SU-DHL-6 (cell line): Measurements from ENCODE around the gene SH2D1B.

ENCODE experiments used
- H2AFZ ChIP-seq: fragments of 200-600 bp; sonication (generic); 2 replicates; pipeline ENCODE4 v1.6.1; 2014; ENCODE audit warnings: low read depth, mild to moderate bottlenecking, moderate library complexity, mixed read lengths, antibody characterized with exemption, low read length; ENCODE audit not compliant: severe bottlenecking
- H3F3A ChIP-seq: fragments of 200-600 bp; shearing (Covaris generic); 2 replicates; pipeline ENCODE4 v1.6.0; 2016; ENCODE audit warnings: antibody characterized with exemption, mild to moderate bottlenecking; ENCODE audit not compliant: insufficient read depth
- H3K27ac ChIP-seq: fragments of 200-600 bp; sonication (generic); 2 replicates; pipeline ENCODE4 v1.5.1; 2016; ENCODE audit warnings: low read depth, mild to moderate bottlenecking, low read length, moderate library complexity, mixed read lengths
- H3K27me3 ChIP-seq: fragments of 200-600 bp; sonication (generic), shearing (Covaris generic); 2 replicates; pipeline ENCODE4 v1.6.0; 2014; ENCODE audit warnings: mild to moderate bottlenecking, low read length
- H3K36me3 ChIP-seq: fragments of 200-600 bp; sonication (generic); 2 replicates; pipeline ENCODE4 v1.6.1; 2014; ENCODE audit warnings: mild to moderate bottlenecking, low read length, mixed read lengths
- H3K4me2 ChIP-seq: fragments of 300-600, 200-600 bp; shearing (Covaris generic), sonication (generic); 2 replicates; pipeline ENCODE4 v1.6.0; 2014; ENCODE audit warnings: low read length, low read depth, mild to moderate bottlenecking; ENCODE audit not compliant: poor library complexity, severe bottlenecking
- H3K4me3 ChIP-seq: fragments of 200-600 bp; sonication (generic); 2 replicates; pipeline ENCODE4 v1.5.1; 2014; ENCODE audit warnings: antibody characterized with exemption, low read length, mild to moderate bottlenecking, mixed read lengths; ENCODE audit not compliant: insufficient read depth, poor library complexity, severe bottlenecking
- H3K79me2 ChIP-seq: fragments of 200-600 bp; sonication (generic); 2 replicates; pipeline ENCODE4 v1.6.1; 2014; ENCODE audit warnings: mild to moderate bottlenecking, low read length, moderate library complexity; ENCODE audit not compliant: insufficient read depth
- H3K9ac ChIP-seq: fragments of 200-600 bp; sonication (generic); 2 replicates; pipeline ENCODE4 v1.7.0; 2014; ENCODE audit warnings: mild to moderate bottlenecking, low read length
- H3K9me2 ChIP-seq: fragments of 200-600 bp; sonication (generic); replicated peaks from 2 replicates; pipeline ENCODE4 v1.6.1; 2014; ENCODE audit warnings: low read length; ENCODE audit not compliant: insufficient read depth
- H3K9me3 ChIP-seq: fragments of 200-600 bp; sonication (generic); 2 replicates; pipeline ENCODE4 v1.6.1; 2014; ENCODE audit warnings: low read length, mixed read lengths; ENCODE audit not compliant: insufficient read depth
- H4K20me1 ChIP-seq: fragments of 200-600 bp; sonication (generic); 2 replicates; pipeline ENCODE4 v1.6.1; 2014; ENCODE audit warnings: low read depth, mild to moderate bottlenecking, antibody characterized with exemption, low read length, moderate library complexity, mixed read lengths
- CTCF ChIP-seq: fragments of 200-600 bp; sonication (generic); IDR thresholded peaks from one replicate; pipeline ENCODE4 v1.5.1; 2017; ENCODE audit warnings: antibody characterized with exemption, mild to moderate bottlenecking, low read length, moderate library complexity; ENCODE audit not compliant: insufficient read depth, poor library complexity, severe bottlenecking
- EZH2phosphoT487 ChIP-seq: fragments of 200-600 bp; sonication (generic), shearing (Covaris generic); conservative IDR thresholded peaks from 2 replicates; pipeline ENCODE4 v1.6.1; 2018; ENCODE audit warnings: mild to moderate bottlenecking, antibody characterized with exemption, low read length, moderate library complexity, mixed read lengths

SH2D1B gene

GRCh38 chr1:162380061-162380846 lies 31.7 kb downstream of the SH2D1B start:
- Histone ChIP-seq H3K27ac (no peak overlapping the region), H3K79me2 (no peaks in the 10 kb centered on the region), H2AFZ (no peak overlapping the region), H3K9ac (no peak overlapping the region), H3K4me2 (no peak overlapping the region), H3K36me3 (no peaks in the 10 kb centered on the region), H3K4me3 (no peak overlapping the region), H3F3A (no peaks in the 10 kb centered on the region), H4K20me1 (no peaks in the 10 kb centered on the region), H3K27me3 (no peaks in the 10 kb centered on the region), H3K9me3 (no peaks in the 10 kb centered on the region), H3K9me2 (no peaks in the 10 kb centered on the region)
- TF ChIP-seq EZH2phosphoT487 (no peak), CTCF (no peak)

GRCh38 chr1:162376691-162377090 lies 35.2 kb downstream of the SH2D1B start, which contains the start of gene SPATA46:
SPATA46 (minus strand) TSS chr1:162376854; CDS start chr1:162376790, 64 bp downstream.
- H3K9me2 ChIP-seq, result no peaks in the 10 kb centered on the region
- H3K4me3 ChIP-seq, result no peak within 1 kb of the TSS
- TF ChIP-seq CTCF (no peak), EZH2phosphoT487 (no peak)
- H2AFZ ChIP-seq, result no peak within 1 kb of the TSS
- no peaks in the 10 kb centered on the region for H3K27me3 ChIP-seq
- no peaks in the 10 kb centered on the region for H3F3A ChIP-seq
- H3K27ac ChIP-seq, result no peak within 1 kb of the TSS
- no peaks in the 10 kb centered on the region for H4K20me1 ChIP-seq
- no peaks in the 10 kb centered on the region for H3K36me3 ChIP-seq
- H3K4me2 ChIP-seq, result no peak within 1 kb of the TSS
- no peaks in the 10 kb centered on the region for H3K9me3 ChIP-seq
- no peak within 1 kb of the TSS for H3K9ac ChIP-seq
- H3K79me2 ChIP-seq, result no peaks in the 10 kb centered on the region

DNA sequence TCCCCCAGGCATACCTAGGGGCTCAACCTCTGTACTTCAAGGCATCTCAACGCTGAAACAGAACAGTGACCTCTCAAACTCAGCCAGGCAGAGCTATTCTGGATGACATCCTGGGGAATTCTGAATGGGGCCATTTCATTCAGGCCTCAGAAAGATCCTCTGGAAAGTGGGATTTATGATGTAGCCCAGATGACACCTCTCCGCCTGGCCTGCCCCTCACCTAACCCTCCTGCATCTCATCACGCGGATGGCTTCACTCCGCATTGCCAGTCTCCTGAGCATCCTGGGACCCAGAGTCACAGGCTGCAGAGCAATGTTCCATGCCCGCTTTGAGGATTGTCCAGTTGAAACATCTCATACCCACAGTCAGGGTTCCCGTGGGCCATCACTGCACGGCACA lies 36.5 kb downstream of the SH2D1B start:
- no peaks in the 10 kb centered on the region for H4K20me1 ChIP-seq
- H3F3A ChIP-seq, result no peaks in the 10 kb centered on the region
- H3K27ac ChIP-seq, result no peak overlapping the region
- no peak overlapping the region for H3K4me3 ChIP-seq
- H3K9ac ChIP-seq, result no peak overlapping the region
- no peak for TF ChIP-seq EZH2phosphoT487
- no peak for TF ChIP-seq CTCF
- H3K4me2 ChIP-seq, result no peak overlapping the region
- no peak overlapping the region for H2AFZ ChIP-seq
- H3K9me3 ChIP-seq, result no peaks in the 10 kb centered on the region
- no peaks in the 10 kb centered on the region for H3K36me3 ChIP-seq
- no peaks in the 10 kb centered on the region for H3K27me3 ChIP-seq
- no peaks in the 10 kb centered on the region for H3K79me2 ChIP-seq
- no peaks in the 10 kb centered on the region for H3K9me2 ChIP-seq
